ENCODE data around the gene TMEM150B.

- TF ChIP-seq KDM5A (IDR thresholded peaks at IDR 0.05; ENCODE audit: borderline replicate concordance, low read length) = no peak
- TF ChIP-seq FOXP4 (CRISPR knock-in tag; IDR thresholded peaks at IDR 0.05) = no peak
- no peak for TF ChIP-seq ZNF646 (CRISPR knock-in tag; IDR thresholded peaks at IDR 0.05)
- TF ChIP-seq MED1 (CRISPR knock-in tag; IDR thresholded peaks at IDR 0.05) = no peak
- no peak for TF ChIP-seq USF2 (IDR thresholded peaks at IDR 0.05; ENCODE audit: low read depth, low read length)
- TF ChIP-seq USF2 (CRISPR knock-in tag; IDR thresholded peaks at IDR 0.05; ENCODE audit: borderline replicate concordance) = no peak
Measured at GRCh38 chr19:55346725-55347441, 21.7 kb upstream of the TMEM150B start.

All from HepG2 (cell line).